PC-9 (cell line): ENCODE measurements around the gene NEUROD2. TPM values are rescaled to one million over a fixed set of nuclear protein-coding genes. Genes with fewer than 3 reads are reported as not detected.

Experiments
- BruUV-seq: library from RNA; stranded (reverse); fragments of 400-500 nt; replicated peaks from 2 replicates; lab custom pipeline; 2021; lab: Mats Ljungman, UMichigan
- CTCF ChIA-PET: fragments of 300-600 bp; sonication (Branson Sonifier 250); formaldehyde crosslinking; loops from one replicate; lab custom pipeline; 2022; ENCODE audit warnings: antibody characterized with exemption; lab: Charles Lee
- POLR2A ChIA-PET: fragments of 300-600 bp; sonication (Branson Sonifier 250); formaldehyde crosslinking; loops from one replicate; lab custom pipeline; 2022; ENCODE audit warnings: antibody characterized with exemption; ENCODE audit not compliant: unreplicated experiment; lab: Charles Lee
- DNase-seq, 2 experiments: peaks; one replicate each; pipeline versions ENCODE4 v3.0.0 to v3.0.0-alpha.2; 2015 to 2022; ENCODE audit warnings: mixed read lengths in 1 of 2
- H2AFZ ChIP-seq: fragments of 200-600 bp; sonication (generic); 2 replicates; pipeline ENCODE4 v1.8.1; 2017; ENCODE audit warnings: antibody characterized with exemption
- H3F3A ChIP-seq: fragments of 200-600 bp; sonication (generic); 2 replicates; pipeline ENCODE4 v1.8.1; 2017; ENCODE audit warnings: antibody characterized with exemption, mild to moderate bottlenecking, low read depth; ENCODE audit not compliant: insufficient read depth
- H3K27ac ChIP-seq: fragments of 200-600 bp; sonication (generic); 2 replicates; pipeline ENCODE4 v1.6.1; 2016; ENCODE audit warnings: mixed run types
- H3K27me3 ChIP-seq: fragments of 200-600 bp; sonication (generic); 2 replicates; pipeline ENCODE4 v1.6.1; 2016; ENCODE audit warnings: low read depth, mixed run types; ENCODE audit not compliant: insufficient read depth
- H3K36me3 ChIP-seq: fragments of 200-600 bp; sonication (generic); 2 replicates; pipeline ENCODE4 v1.6.1; 2016; ENCODE audit warnings: low read depth, mixed run types
- H3K4me1 ChIP-seq: fragments of 200-600 bp; sonication (generic); replicated peaks from 2 replicates; pipeline ENCODE4 v1.6.1; 2016; ENCODE audit warnings: mixed run types; ENCODE audit not compliant: insufficient read depth
- H3K4me2 ChIP-seq: fragments of 200-600 bp; sonication (generic); 2 replicates; pipeline ENCODE4 v1.6.1; 2017; ENCODE audit warnings: mixed run types
- H3K4me3 ChIP-seq: fragments of 200-600 bp; sonication (generic); 2 replicates; pipeline ENCODE4 v1.6.1; 2016; ENCODE audit warnings: mixed run types
- H3K79me2 ChIP-seq: fragments of 200-600 bp; sonication (generic); 2 replicates; pipeline ENCODE4 v1.6.1; 2017; ENCODE audit warnings: low read depth, mixed run types
- H3K9me2 ChIP-seq: fragments of 200-600 bp; sonication (generic); 2 replicates; pipeline ENCODE4 v1.8.1; 2017; ENCODE audit warnings: mild to moderate bottlenecking; ENCODE audit not compliant: insufficient read depth
- H3K9me3 ChIP-seq: fragments of 200-600 bp; sonication (generic); 2 replicates; pipeline ENCODE4 v1.8.1; 2016; ENCODE audit warnings: low read depth; ENCODE audit not compliant: insufficient read depth
- H4K20me1 ChIP-seq: fragments of 200-600 bp; sonication (generic); 2 replicates; pipeline ENCODE4 v1.8.1; 2017; ENCODE audit not compliant: insufficient read depth
- CTCF ChIP-seq: fragments of 200-600 bp; sonication (generic); conservative IDR thresholded peaks from 2 replicates; pipeline ENCODE4 v1.6.1; 2017; ENCODE audit warnings: mixed run types, antibody characterized with exemption, mild to moderate bottlenecking, moderate library complexity
- EZH2 ChIP-seq: fragments of 200-600 bp; sonication (generic); IDR thresholded peaks from 2 replicates; pipeline ENCODE4 v1.8.0; 2017; ENCODE audit warnings: antibody characterized with exemption, low read depth
- intact Hi-C: fragments of 100-400 bp; cut with micrococcal nuclease; formaldehyde crosslinking; loops from one replicate; pipeline ENCODE4 v1.10.0; 2022; ENCODE audit not compliant: unreplicated experiment
- total RNA-seq: library from RNA; stranded (reverse); gene quantifications from 2 replicates; pipeline ENCODE4 v1.2.3, GENCODE V29; 2021

The NEUROD2 gene
- total RNA-seq, 1 experiment from 2014 or later, result not detected

DNA sequence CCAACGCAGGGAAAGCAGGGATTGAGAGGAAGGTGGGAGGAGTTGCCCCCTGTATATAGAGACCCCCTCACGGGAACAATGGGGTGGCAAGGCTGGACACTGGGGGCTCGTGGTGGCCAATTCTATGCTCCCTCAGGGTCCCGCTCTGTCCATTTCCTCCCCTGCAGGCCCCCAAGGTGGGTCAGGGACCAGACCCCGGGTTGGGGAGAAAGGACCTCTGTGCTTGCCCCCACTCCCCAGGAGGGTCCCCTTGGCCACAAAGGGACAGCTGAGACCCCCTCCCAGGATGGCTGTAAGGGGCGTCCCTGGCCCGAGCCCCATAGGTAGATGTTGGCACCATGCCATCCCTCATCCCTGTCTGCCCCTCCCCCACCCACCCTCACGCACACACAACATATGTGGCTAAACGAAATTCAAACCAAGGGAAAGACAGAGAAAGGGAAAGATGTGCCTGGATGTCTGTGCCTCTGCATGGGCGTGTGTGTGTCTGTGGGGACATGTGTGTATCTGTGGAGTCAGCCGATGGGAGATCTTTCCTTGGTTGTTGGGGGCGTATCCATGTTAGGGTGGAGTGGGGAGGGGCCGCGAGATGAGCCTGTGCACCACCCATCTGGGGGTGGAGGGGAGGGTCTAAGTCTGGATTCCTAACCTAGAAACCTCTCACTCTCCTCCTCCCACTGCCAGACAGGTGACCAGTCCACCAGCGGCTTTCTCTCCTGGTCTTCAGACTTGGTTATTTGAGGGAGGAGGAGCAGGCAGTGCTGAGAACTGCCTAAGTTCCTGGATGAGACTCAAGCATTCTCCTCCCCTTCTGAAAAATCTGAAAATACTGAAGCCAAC, 642 bp upstream of the NEUROD2 start:
- Histone ChIP-seq H4K20me1 (no peaks in the 10 kb centered on the region), H3K79me2 (no peaks in the 10 kb centered on the region), H2AFZ (no peak overlapping the region), H3K4me2 (no peak overlapping the region), H3K9me3 (no peaks in the 10 kb centered on the region), H3K27me3 (peaks cover 47% of the 10 kb centered on the region), H3K27ac (no peak overlapping the region), H3K36me3 (no peaks in the 10 kb centered on the region), H3K4me1 (no peaks in the 10 kb centered on the region), H3F3A (no peaks in the 10 kb centered on the region), H3K9me2 (no peaks in the 10 kb centered on the region), H3K4me3 (no peak overlapping the region)
- intact Hi-C loops, result no loop called here
- ChIA-PET CTCF (no interaction called here), POLR2A (interaction anchor here (0.6 kb wide), 1 partner anchor 596 kb away, joined by 3 read pairs; no protein-coding TSS in a partner anchor)
- no peak for DNase-seq
- no TSS peak for BruUV-seq
- TF ChIP-seq CTCF, result no peak

DNA sequence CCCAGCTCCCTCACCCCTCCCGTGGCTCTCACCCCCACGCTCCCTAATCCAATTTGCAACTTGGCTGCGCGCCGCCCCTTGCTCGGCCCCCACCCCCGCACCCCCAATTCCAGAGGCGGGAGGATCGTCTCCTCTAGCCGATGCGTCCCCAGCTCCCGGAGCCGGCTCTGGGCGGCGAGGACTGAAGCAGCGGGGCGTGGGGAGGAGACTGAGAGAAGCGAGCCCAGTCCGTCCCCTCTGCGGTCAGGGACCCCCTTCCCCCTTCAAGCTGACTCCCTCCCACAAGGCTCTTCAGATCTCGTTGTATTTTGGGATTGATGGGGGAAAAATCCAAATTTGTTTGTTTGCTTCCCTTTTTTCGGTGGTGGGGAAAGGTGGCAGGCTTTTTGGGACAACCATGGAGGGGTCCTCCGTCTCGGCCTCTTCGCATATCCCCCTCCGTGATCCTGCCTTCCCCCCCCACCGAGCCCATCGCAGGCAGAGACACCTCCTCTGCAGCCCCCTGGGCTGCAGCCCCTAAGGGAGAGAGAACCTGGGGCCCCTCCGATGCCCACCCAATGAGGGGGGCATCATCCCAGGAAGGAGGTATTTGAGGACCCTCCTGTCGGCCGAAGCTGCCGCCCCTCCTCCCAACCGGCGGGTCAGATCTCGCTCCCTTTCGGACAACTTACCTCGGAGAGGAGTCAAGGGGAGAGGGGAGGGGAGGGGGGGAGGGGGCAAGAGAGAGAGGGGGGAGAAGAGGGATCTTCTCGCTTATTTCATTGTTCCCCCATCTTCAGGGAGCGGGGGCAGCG, 466 bp downstream of the NEUROD2 start:
- H3K4me3 ChIP-seq, result no peak overlapping the region
- H3F3A ChIP-seq, result no peaks in the 10 kb centered on the region
- intact Hi-C loops, result no loop called here
- peaks cover 58% of the 10 kb centered on the region for H3K27me3 ChIP-seq
- no peak for DNase-seq
- no TSS peak for BruUV-seq
- H3K27ac ChIP-seq, result no peak overlapping the region
- H3K9me2 ChIP-seq, result no peaks in the 10 kb centered on the region
- H3K79me2 ChIP-seq, result no peaks in the 10 kb centered on the region
- ChIA-PET POLR2A (interaction anchor here (0.6 kb wide), 1 partner anchor 597 kb away, joined by 3 read pairs; no protein-coding TSS in a partner anchor), CTCF (interaction anchor here (0.7 kb wide), 1 partner anchor 98 kb away, joined by 15 read pairs; no protein-coding TSS in a partner anchor)
- no peaks in the 10 kb centered on the region for H4K20me1 ChIP-seq
- no peaks in the 10 kb centered on the region for H3K36me3 ChIP-seq
- H3K4me2 ChIP-seq, result no peak overlapping the region
- TF ChIP-seq CTCF (no peak), EZH2 (no peak)
- H3K4me1 ChIP-seq, result no peaks in the 10 kb centered on the region
- H2AFZ ChIP-seq, result no peak overlapping the region
- H3K9me3 ChIP-seq, result no peaks in the 10 kb centered on the region

GRCh38 chr17:39606434-39607056, 1.2 kb downstream of the NEUROD2 start:
- H2AFZ ChIP-seq, result no peak overlapping the region
- no peaks in the 10 kb centered on the region for H3F3A ChIP-seq
- H4K20me1 ChIP-seq, result no peaks in the 10 kb centered on the region
- DNase-seq, result no peak
- no peaks in the 10 kb centered on the region for H3K36me3 ChIP-seq
- ChIA-PET POLR2A (no interaction called here), CTCF (no interaction called here)
- H3K4me2 ChIP-seq, result no peak overlapping the region
- no peaks in the 10 kb centered on the region for H3K79me2 ChIP-seq
- BruUV-seq, result no TSS peak
- H3K4me3 ChIP-seq, result no peak overlapping the region
- H3K9me3 ChIP-seq, result no peaks in the 10 kb centered on the region
- H3K9me2 ChIP-seq, result no peaks in the 10 kb centered on the region
- intact Hi-C loops, result no loop called here
- TF ChIP-seq EZH2, result no peak
- TF ChIP-seq CTCF, result no peak
- H3K27me3 ChIP-seq, result peaks cover 65% of the 10 kb centered on the region
- H3K4me1 ChIP-seq, result no peaks in the 10 kb centered on the region
- H3K27ac ChIP-seq, result no peak overlapping the region
